Measurements from ENCODE around the gene COL15A1.
"Not testable (repeated sequence)": the region's sequence is repeated elsewhere in the genome, so short reads cannot be mapped to it uniquely, and the experiment has no call there.

COL15A1 gene

GRCh38 chr9:98994172-98995058 lies 50.7 kb downstream of the COL15A1 start:
- DNase-seq (ENCODE audit: low spot score): no peak

GRCh38 chr9:98995059-98995671 lies 51.5 kb downstream of the COL15A1 start:
- no peak for DNase-seq (ENCODE audit: low spot score)

GRCh38 chr9:98995971-98996504 lies 52.3 kb downstream of the COL15A1 start:
- no peak for DNase-seq (ENCODE audit: low spot score)

- DNase-seq (ENCODE audit: low spot score): peak; percentile 68
Measured at GRCh38 chr9:98997604-98998003, 53.9 kb downstream of the COL15A1 start.

- peak; percentile 84 for DNase-seq (ENCODE audit: low spot score)
Measured at GRCh38 chr9:98998441-98999151, 54.9 kb downstream of the COL15A1 start.

- no peak for DNase-seq (ENCODE audit: low spot score)
Measured at GRCh38 chr9:98999152-98999525, 55.4 kb downstream of the COL15A1 start.

GRCh38 chr9:99000476-99001395 lies 57.0 kb downstream of the COL15A1 start:
- DNase-seq (ENCODE audit: low spot score): peak; percentile 57

- no peak for DNase-seq (ENCODE audit: low spot score)
Measured at GRCh38 chr9:99001892-99002291, 58.2 kb downstream of the COL15A1 start.

GRCh38 chr9:99002706-99003105 lies 59.0 kb downstream of the COL15A1 start:
- no peak for DNase-seq (ENCODE audit: low spot score)

- DNase-seq (ENCODE audit: low spot score): no peak
Measured at GRCh38 chr9:99003308-99003707, 59.6 kb downstream of the COL15A1 start.

GRCh38 chr9:99004115-99004514 lies 60.4 kb downstream of the COL15A1 start:
- no peak for DNase-seq (ENCODE audit: low spot score)

- no peak for DNase-seq (ENCODE audit: low spot score)
Measured at GRCh38 chr9:99004717-99005460, 61.2 kb downstream of the COL15A1 start.

GRCh38 chr9:99005651-99006050 lies 61.9 kb downstream of the COL15A1 start:
- DNase-seq (ENCODE audit: low spot score): no peak

- no peak for DNase-seq (ENCODE audit: low spot score)
Measured at GRCh38 chr9:99006511-99006910, 62.8 kb downstream of the COL15A1 start.

GRCh38 chr9:99006979-99007378 lies 63.3 kb downstream of the COL15A1 start:
- DNase-seq (ENCODE audit: low spot score): no peak

- no peak for DNase-seq (ENCODE audit: low spot score)
Measured at GRCh38 chr9:99008203-99008602, 64.5 kb downstream of the COL15A1 start.

GRCh38 chr9:99010393-99010792 lies 66.7 kb downstream of the COL15A1 start:
- DNase-seq (ENCODE audit: low spot score): not testable (repeated sequence)

- no peak for DNase-seq (ENCODE audit: low spot score)
Measured at GRCh38 chr9:99011161-99011709, 67.5 kb downstream of the COL15A1 start.

GRCh38 chr9:99012957-99013512 lies 69.3 kb downstream of the COL15A1 start:
- no peak for DNase-seq (ENCODE audit: low spot score)

- no peak for DNase-seq (ENCODE audit: low spot score)
Measured at GRCh38 chr9:99013550-99013949, 69.8 kb downstream of the COL15A1 start.
